Right renal pelvis (tissue), 4 donors: ENCODE results near the gene TICRR. TPM values are rescaled to one million over a fixed set of nuclear protein-coding genes. Genes with fewer than 3 reads are reported as not detected.

ENCODE experiments used
- DNase-seq, 4 donors: peaks; one replicate each; pipeline ENCODE4 v3.0.0-alpha.2; 2013; ENCODE audit warnings: low read depth in 4 of 4, low spot score in 3 of 4, missing footprints in 1 of 4
- polyA plus RNA-seq, 4 donors: library from polyadenylated mRNA; unstranded; fragments of 120-200 nt; gene quantifications; one replicate each; pipeline ENCODE4 v1.2.1, GENCODE V29; 2013; ENCODE audit not compliant: insufficient read length in 4 of 4

Gene TICRR
- polyA plus RNA-seq, 4 donors, result 8.6 to 9.8 (median 9.4) TPM

DNA sequence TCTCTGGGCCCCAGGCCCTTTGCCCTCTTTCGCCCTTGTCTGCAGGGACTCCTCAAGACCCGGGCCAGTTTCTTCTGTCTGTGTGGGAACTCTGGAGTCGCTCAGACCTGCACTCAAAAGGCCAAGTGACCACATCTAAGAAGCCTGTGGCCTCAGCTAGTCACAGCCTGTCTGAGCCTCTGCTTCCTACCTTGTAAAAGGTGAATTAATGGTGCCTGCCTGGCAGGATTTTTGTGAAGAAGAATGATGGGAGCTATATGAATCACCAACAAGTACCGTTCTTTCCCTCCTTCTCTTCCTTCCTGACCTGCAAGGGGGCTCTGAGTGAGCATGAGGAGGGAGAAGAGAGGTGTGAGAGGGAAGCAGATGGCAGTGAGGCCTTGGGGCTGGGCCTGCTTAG is 96.4 kb downstream of the TICRR start:
- no peak for DNase-seq

- DNase-seq, result no peak
Observed at GRCh38 chr15:89672221-89673164, 97.2 kb downstream of the TICRR start.

GRCh38 chr15:89673165-89673512 is 97.9 kb downstream of the TICRR start:
- no peak for DNase-seq

DNA sequence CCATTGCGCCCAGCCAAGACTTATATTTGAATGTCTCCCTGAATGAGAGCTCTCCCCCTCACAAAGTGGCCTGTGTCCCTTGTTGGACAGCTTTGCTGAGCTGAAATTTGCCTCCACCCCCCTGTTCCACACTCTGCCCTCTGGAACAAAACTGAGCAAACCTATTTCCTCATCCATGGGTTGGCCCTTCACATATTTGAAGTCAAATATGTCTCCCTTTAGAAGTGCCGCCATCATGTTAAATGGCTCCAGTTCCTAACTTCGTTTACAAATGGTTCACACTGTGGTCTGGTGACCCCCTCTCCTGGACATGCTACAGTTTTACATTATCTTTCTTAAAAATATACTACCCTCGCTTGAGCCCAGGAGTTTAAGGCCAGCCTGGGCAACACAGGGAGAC is 99.3 kb downstream of the TICRR start:
- no peak for DNase-seq

DNA sequence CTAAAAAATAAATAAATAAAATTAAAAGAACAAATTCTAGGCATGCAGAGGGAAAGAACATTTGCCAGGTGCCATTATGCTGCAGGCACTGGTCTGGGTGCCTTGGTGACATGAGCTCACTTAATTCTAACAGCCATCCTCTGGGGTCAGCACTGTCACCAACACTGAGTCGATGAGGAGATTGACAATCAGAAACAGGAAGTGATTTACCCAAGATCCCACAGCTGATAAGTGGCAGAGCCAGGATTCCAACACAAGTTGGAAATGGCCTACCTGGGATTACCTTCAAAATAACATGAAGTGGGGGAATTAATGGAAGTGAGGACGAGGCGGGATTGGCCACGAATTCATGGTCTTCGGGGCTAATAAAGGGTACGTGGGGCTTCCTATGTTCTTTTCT is 100.3 kb downstream of the TICRR start:
- no peak for DNase-seq

DNA sequence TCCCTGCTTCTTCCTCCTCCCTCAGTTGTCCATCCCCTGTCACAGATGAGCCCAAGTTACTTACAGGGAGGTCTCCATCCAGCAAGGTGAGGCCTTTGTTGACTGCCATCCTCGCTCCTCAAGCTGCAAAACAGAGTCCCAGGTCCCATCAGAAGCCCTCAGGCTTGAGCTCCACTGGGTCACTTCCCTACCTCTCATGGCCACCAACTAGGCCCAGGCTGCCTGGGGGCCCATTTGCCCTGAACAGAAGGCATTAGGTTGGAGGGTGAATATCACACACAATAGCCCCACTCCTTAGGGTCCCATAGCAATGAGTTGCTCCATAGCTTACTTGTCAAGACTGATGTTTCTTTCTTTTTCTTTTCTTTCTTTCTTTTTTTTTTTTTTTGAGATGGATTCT is 102.1 kb downstream of the TICRR start:
- DNase-seq, result no peak

Other genes with a start within 250 kb of the TICRR start
- gene POLG, start 240.6 kb upstream of the TICRR start, polyA plus RNA-seq, result 10 to 100 TPM; 49.9 to 56.6 (median 52.0) TPM
- gene RHCG, start 78.9 kb upstream of the TICRR start, polyA plus RNA-seq, result 1 to 10 TPM; 2.2 to 3.3 (median 3.1) TPM
- gene KIF7, start 80.0 kb downstream of the TICRR start, polyA plus RNA-seq, result 10 to 100 TPM in 3 of 4 donors, 1 to 10 TPM in 1; 9.7 to 13.4 (median 10.2) TPM
- gene PLIN1, start 103.9 kb downstream of the TICRR start, polyA plus RNA-seq, result 1 to 10 TPM in 1 of 4 donors, under 1 TPM in 3; 0.68 to 1.3 (median 0.93) TPM
- gene PEX11A, start 115.3 kb downstream of the TICRR start, polyA plus RNA-seq, result 10 to 100 TPM; 16.3 to 22.1 (median 20.0) TPM
- 1 to 10 TPM; 2.1 to 3.1 (median 2.3) TPM for gene WDR93, start 115.3 kb downstream of the TICRR start, polyA plus RNA-seq
- 1 to 10 TPM in 3 of 4 donors, under 1 TPM in 1; 0.72 to 1.9 (median 1.2) TPM for gene MESP1, start 175.8 kb downstream of the TICRR start, polyA plus RNA-seq
- under 1 TPM; 0.18 to 0.80 (median 0.52) TPM for gene MESP2, start 200.9 kb downstream of the TICRR start, polyA plus RNA-seq
- gene ANPEP, start 239.4 kb downstream of the TICRR start, polyA plus RNA-seq, result 100 to 1,000 TPM in 2 of 4 donors, 10 to 100 TPM in 2; 66.5 to 128 (median 98.2) TPM